ENCODE measurements around the gene ZRANB3. TPM values are rescaled to one million over a fixed set of nuclear protein-coding genes. Genes with fewer than 3 reads are reported as not detected.
A peak's percentile ranks its signal among the peaks of the same experiment; 100 is the strongest.

ZRANB3 gene
- total RNA-seq (ENCODE audit: low replicate concordance), result 4.8 and 9.3 TPM in 2 replicates

GRCh38 chr2:135530313-135531230 is at the start of gene ZRANB3:
Gene ZRANB3, minus strand, starts transcription at chr2:135531218.
- peak; percentile 98 for DNase-seq (ENCODE audit: low read depth)
- no peak for TF ChIP-seq CTCF (IDR thresholded peaks at IDR 0.05; ENCODE audit: insufficient read depth, low read length)
- H3K4me3 ChIP-seq (ENCODE audit: low read depth, low read length), result peak within 1 kb of the TSS; percentile 91

GRCh38 chr2:135573620-135574019 is 42.6 kb upstream of the ZRANB3 start:
- DNase-seq (ENCODE audit: low read depth), result no peak
- no peak for TF ChIP-seq CTCF (IDR thresholded peaks at IDR 0.05; ENCODE audit: insufficient read depth, low read length)
- H3K4me3 ChIP-seq (ENCODE audit: low read depth, low read length), result no peak overlapping the region

- H3K4me3 ChIP-seq (ENCODE audit: low read depth, low read length), result no peak overlapping the region
- TF ChIP-seq CTCF (IDR thresholded peaks at IDR 0.05; ENCODE audit: insufficient read depth, low read length), result no peak
- no peak for DNase-seq (ENCODE audit: low read depth)
Observed at GRCh38 chr2:135570884-135571283, 39.9 kb upstream of the ZRANB3 start.

GRCh38 chr2:135563793-135564192 is 32.8 kb upstream of the ZRANB3 start:
- TF ChIP-seq CTCF (IDR thresholded peaks at IDR 0.05; ENCODE audit: insufficient read depth, low read length), result no peak
- H3K4me3 ChIP-seq (ENCODE audit: low read depth, low read length), result no peak overlapping the region
- no peak for DNase-seq (ENCODE audit: low read depth)

GRCh38 chr2:135561925-135562324 is 30.9 kb upstream of the ZRANB3 start:
- no peak for TF ChIP-seq CTCF (IDR thresholded peaks at IDR 0.05; ENCODE audit: insufficient read depth, low read length)
- H3K4me3 ChIP-seq (ENCODE audit: low read depth, low read length), result no peak overlapping the region
- DNase-seq (ENCODE audit: low read depth), result no peak

GRCh38 chr2:135557530-135557929 is 26.5 kb upstream of the ZRANB3 start:
- DNase-seq (ENCODE audit: low read depth), result no peak
- no peak overlapping the region for H3K4me3 ChIP-seq (ENCODE audit: low read depth, low read length)
- TF ChIP-seq CTCF (IDR thresholded peaks at IDR 0.05; ENCODE audit: insufficient read depth, low read length), result no peak
